WTC11 (cell line): ENCODE data around the gene ANKRD65. TPM values are rescaled to one million over a fixed set of nuclear protein-coding genes. Genes with fewer than 3 reads are reported as not detected.
A peak's percentile ranks its signal among the peaks of the same experiment; 100 is the strongest.
"Not testable (repeated sequence)": the region's sequence is repeated elsewhere in the genome, so short reads cannot be mapped to it uniquely, and the experiment has no call there.

Experiments used
- ATAC-seq: fragments of 200-7000 bp; cut with Tn5 transposase; 2 replicates; pipeline ENCODE4 v1.10.0; 2021; ENCODE audit warnings: mild to moderate bottlenecking, moderate library complexity
- CTCF ChIA-PET: fragments of 300-600 bp; sonication (Branson Sonifier 250); formaldehyde crosslinking; loops from one replicate; lab custom pipeline; 2021; ENCODE audit warnings: antibody characterized with exemption; lab: Charles Lee
- POLR2A ChIA-PET: fragments of 350-600 bp; sonication (Branson Sonifier 250); formaldehyde crosslinking; loops from one replicate; lab custom pipeline; 2021; ENCODE audit warnings: antibody characterized with exemption; lab: Charles Lee
- DNase-seq: peaks from one replicate; pipeline ENCODE4 v3.0.0; 2021; ENCODE audit warnings: low spot score
- H3K27ac Mint-ChIP-seq: 2 replicates; pipeline ENCODE4 v1.8.0; 2021; ENCODE audit warnings: mixed read lengths
- H3K27me3 Mint-ChIP-seq: 2 replicates; pipeline ENCODE4 v1.8.0; 2021; ENCODE audit warnings: low read depth, mild to moderate bottlenecking, moderate library complexity, mixed read lengths
- H3K36me3 Mint-ChIP-seq: 2 replicates; pipeline ENCODE4 v1.8.0; 2021; ENCODE audit warnings: mixed read lengths
- H3K4me1 Mint-ChIP-seq: 2 replicates; pipeline ENCODE4 v1.8.0; 2022; ENCODE audit warnings: mixed read lengths
- H3K4me3 Mint-ChIP-seq: 2 replicates; pipeline ENCODE4 v1.8.0; 2021; ENCODE audit warnings: mild to moderate bottlenecking, moderate library complexity, mixed read lengths
- H3K9me3 Mint-ChIP-seq: 2 replicates; pipeline ENCODE4 v1.8.0; 2021; ENCODE audit warnings: mixed read lengths
- ATF1 ChIP-seq: sonication (generic); formaldehyde crosslinking; IDR thresholded peaks from 2 replicates; pipeline ENCODE4 v1.8.1; 2023; ENCODE audit warnings: mild to moderate bottlenecking, moderate library complexity, missing genetic modification reagents
- E2F1 ChIP-seq: sonication (generic); formaldehyde crosslinking; IDR thresholded peaks from 2 replicates; pipeline ENCODE4 v1.8.0; 2022; ENCODE audit warnings: mild to moderate bottlenecking, missing genetic modification reagents
- E2F4 ChIP-seq: sonication (generic); formaldehyde crosslinking; IDR thresholded peaks from 2 replicates; pipeline ENCODE4 v1.8.1; 2022; ENCODE audit warnings: low read depth, mild to moderate bottlenecking, moderate library complexity, missing genetic modification reagents, borderline replicate concordance
- ESRRA ChIP-seq: sonication (generic); formaldehyde crosslinking; IDR thresholded peaks from 2 replicates; pipeline ENCODE4 v1.8.1; 2022; ENCODE audit warnings: mild to moderate bottlenecking, missing genetic modification reagents, borderline replicate concordance
- FOXJ3 ChIP-seq: sonication (generic); formaldehyde crosslinking; IDR thresholded peaks from 2 replicates; pipeline ENCODE4 v1.9.0; 2021; ENCODE audit warnings: missing genetic modification reagents, mild to moderate bottlenecking, borderline replicate concordance
- FOXK1 ChIP-seq: sonication (generic); formaldehyde crosslinking; IDR thresholded peaks from 2 replicates; pipeline ENCODE4 v1.8.0; 2022; ENCODE audit warnings: mild to moderate bottlenecking, moderate library complexity, missing genetic modification reagents
- GTF2I ChIP-seq: fragments of 250-450 bp; sonication (Bioruptor Pico); conservative IDR thresholded peaks from 2 replicates; pipeline ENCODE4 v1.4.0; 2021; ENCODE audit warnings: mild to moderate bottlenecking
- KAT7 ChIP-seq: sonication (generic); formaldehyde crosslinking; IDR thresholded peaks from 2 replicates; pipeline ENCODE4 v1.8.1; 2023; ENCODE audit warnings: missing genetic modification reagents, mild to moderate bottlenecking, borderline replicate concordance
- PREB ChIP-seq: sonication (generic); formaldehyde crosslinking; IDR thresholded peaks from 2 replicates; pipeline ENCODE4 v1.8.1; 2022; ENCODE audit warnings: mild to moderate bottlenecking, missing genetic modification reagents, moderate library complexity, borderline replicate concordance
- ZNF121 ChIP-seq: sonication (generic); formaldehyde crosslinking; IDR thresholded peaks from 2 replicates; pipeline ENCODE4 v1.8.0; 2023; ENCODE audit warnings: missing genetic modification reagents
- ZNF138 ChIP-seq: sonication (generic); formaldehyde crosslinking; conservative IDR thresholded peaks from 2 replicates; pipeline ENCODE4 v1.8.1; 2022; ENCODE audit warnings: mild to moderate bottlenecking, moderate library complexity, missing genetic modification reagents
- ZNF425 ChIP-seq: fragments of 250-450 bp; sonication (Bioruptor Pico); conservative IDR thresholded peaks from 2 replicates; pipeline ENCODE4 v1.9.0; 2021; ENCODE audit warnings: mild to moderate bottlenecking
- total RNA-seq: library from RNA; stranded (reverse); gene quantifications from 3 replicates; pipeline ENCODE4 v1.2.3, GENCODE V29; 2021
- TF ChIP-seq, protein P1 (sequence below): sonication (generic); formaldehyde crosslinking; IDR thresholded peaks from 2 replicates; pipeline ENCODE4 v1.8.0; 2022; ENCODE audit warnings: missing genetic modification reagents
- TF ChIP-seq, protein P2 (sequence below): sonication (generic); formaldehyde crosslinking; IDR thresholded peaks from 2 replicates; pipeline ENCODE4 v1.8.1; 2023; ENCODE audit warnings: mild to moderate bottlenecking, missing genetic modification reagents, moderate library complexity

Gene ANKRD65
- total RNA-seq, 1 experiment from 2014 or later = 1.9 TPM

DNA sequence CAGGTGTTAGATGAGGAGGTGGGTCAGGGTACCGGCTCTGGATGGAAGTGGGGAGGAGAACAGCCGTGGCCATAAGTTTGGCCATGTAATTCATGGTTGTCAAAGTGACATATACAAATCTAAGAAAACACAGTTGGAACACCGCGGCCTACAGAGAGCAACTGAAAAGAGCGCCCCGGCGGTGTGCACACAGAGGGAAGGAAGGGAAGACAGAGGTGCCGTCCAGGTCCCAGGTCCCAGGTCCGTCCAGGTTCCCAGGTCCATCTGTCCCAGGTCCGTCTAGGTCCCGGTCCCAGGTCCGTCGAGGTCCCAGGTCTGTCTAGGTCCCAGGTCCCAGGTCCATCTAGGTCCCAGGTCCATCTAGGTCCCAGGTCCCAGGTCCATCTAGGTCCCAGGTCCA is 9.4 kb downstream of the ANKRD65 start (continued):
- TF ChIP-seq E2F4 (CRISPR knock-in tag) = no peak
- no peak for TF ChIP-seq ATF1
- no peak for TF ChIP-seq PREB
- TF ChIP-seq FOXK1 = no peak
- TF ChIP-seq, protein P1, sequence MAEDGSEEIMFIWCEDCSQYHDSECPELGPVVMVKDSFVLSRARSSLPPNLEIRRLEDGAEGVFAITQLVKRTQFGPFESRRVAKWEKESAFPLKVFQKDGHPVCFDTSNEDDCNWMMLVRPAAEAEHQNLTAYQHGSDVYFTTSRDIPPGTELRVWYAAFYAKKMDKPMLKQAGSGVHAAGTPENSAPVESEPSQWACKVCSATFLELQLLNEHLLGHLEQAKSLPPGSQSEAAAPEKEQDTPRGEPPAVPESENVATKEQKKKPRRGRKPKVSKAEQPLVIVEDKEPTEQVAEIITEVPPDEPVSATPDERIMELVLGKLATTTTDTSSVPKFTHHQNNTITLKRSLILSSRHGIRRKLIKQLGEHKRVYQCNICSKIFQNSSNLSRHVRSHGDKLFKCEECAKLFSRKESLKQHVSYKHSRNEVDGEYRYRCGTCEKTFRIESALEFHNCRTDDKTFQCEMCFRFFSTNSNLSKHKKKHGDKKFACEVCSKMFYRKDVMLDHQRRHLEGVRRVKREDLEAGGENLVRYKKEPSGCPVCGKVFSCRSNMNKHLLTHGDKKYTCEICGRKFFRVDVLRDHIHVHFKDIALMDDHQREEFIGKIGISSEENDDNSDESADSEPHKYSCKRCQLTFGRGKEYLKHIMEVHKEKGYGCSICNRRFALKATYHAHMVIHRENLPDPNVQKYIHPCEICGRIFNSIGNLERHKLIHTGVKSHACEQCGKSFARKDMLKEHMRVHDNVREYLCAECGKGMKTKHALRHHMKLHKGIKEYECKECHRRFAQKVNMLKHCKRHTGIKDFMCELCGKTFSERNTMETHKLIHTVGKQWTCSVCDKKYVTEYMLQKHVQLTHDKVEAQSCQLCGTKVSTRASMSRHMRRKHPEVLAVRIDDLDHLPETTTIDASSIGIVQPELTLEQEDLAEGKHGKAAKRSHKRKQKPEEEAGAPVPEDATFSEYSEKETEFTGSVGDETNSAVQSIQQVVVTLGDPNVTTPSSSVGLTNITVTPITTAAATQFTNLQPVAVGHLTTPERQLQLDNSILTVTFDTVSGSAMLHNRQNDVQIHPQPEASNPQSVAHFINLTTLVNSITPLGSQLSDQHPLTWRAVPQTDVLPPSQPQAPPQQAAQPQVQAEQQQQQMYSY (CRISPR knock-in tag) = no peak

- Mint-ChIP-seq H3K36me3 (peaks cover 28% of the 10 kb centered on the region), H3K4me1 (peaks cover 42% of the 10 kb centered on the region), H3K4me3 (peak overlapping the region; percentile 87), H3K9me3 (peaks cover 19% of the 10 kb centered on the region), H3K27ac (peak overlapping the region; percentile 100)
- H3K27me3 Mint-ChIP-seq, DNase-seq, ATAC-seq: not testable (repeated sequence)
- CTCF ChIA-PET = interaction anchor here (0.7 to 1.7 kb wide), 8 partner anchors 8 to 31 kb away, joined by 3 to 11 read pairs (median 4); partner anchors contain the start of gene CCNL2
- TF ChIP-seq, protein P2, sequence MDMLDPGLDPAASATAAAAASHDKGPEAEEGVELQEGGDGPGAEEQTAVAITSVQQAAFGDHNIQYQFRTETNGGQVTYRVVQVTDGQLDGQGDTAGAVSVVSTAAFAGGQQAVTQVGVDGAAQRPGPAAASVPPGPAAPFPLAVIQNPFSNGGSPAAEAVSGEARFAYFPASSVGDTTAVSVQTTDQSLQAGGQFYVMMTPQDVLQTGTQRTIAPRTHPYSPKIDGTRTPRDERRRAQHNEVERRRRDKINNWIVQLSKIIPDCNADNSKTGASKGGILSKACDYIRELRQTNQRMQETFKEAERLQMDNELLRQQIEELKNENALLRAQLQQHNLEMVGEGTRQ = 0 out of 2 replicates have a peak, but pooled peaks have one; percentile 24
- POLR2A ChIA-PET = interaction anchor here (0.5 to 1.1 kb wide), 4 partner anchors 8 to 48 kb away, joined by 3 to 4 read pairs (median 4); no protein-coding TSS in a partner anchor
Observed at GRCh38 chr1:1410238-1410637, 10.8 kb downstream of the ANKRD65 start.

DNA sequence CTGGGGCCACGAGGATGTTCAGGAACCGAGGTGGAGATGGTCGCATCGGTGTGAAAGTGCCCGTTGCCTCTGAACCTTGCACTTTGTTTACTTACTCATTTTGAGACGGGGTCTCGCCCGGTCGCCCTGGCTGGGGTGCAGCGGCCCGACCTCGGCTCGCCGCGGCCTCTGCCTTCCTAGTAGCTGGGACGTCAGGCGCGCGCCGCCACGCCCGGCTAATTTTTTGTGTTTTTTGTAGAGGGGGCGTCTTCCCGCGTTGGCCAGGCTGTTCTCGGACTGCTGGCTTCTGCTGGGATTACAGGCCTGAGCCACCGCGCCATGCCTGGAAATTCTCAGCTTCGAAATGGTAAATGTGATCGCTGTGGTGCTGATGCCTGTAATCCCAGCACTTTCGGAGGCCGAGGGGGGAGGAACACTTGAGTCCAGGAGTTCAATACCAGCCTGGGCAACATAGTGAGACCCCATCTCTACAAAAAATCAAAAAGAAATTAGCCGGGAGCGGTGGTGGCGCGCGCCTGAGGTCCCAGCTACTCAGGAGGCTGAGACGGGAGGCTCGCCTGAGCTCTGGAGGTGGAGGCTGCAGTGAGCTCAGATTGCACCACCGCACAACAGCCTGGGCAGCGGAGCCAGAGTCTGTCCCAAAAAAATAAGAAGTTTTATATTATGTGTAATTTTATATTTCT is 13.3 kb downstream of the ANKRD65 start:
- no peak for DNase-seq
- peak overlapping the region; percentile 87 for H3K4me3 Mint-ChIP-seq
- ATAC-seq = no peak
- CTCF ChIA-PET = interaction anchor here (0.5 to 1.6 kb wide), 10 partner anchors 9 to 176 kb away, joined by 3 to 7 read pairs (median 4); partner anchors contain the start of gene CCNL2
- H3K9me3 Mint-ChIP-seq = peaks cover 13% of the 10 kb centered on the region
- H3K27me3 Mint-ChIP-seq = peaks cover 4% of the 10 kb centered on the region; the same call in 1 of the 2 replicates
- H3K4me1 Mint-ChIP-seq = peaks cover 42% of the 10 kb centered on the region
- peak overlapping the region; percentile 84 for H3K27ac Mint-ChIP-seq
- POLR2A ChIA-PET = interaction anchor here (0.6 to 1.8 kb wide), 6 partner anchors 9 to 32 kb away, joined by 3 to 7 read pairs (median 6); partner anchors contain the start of genes AURKAIP1, CCNL2 and VWA1
- peaks cover 47% of the 10 kb centered on the region for H3K36me3 Mint-ChIP-seq
- TF ChIP-seq E2F1 (CRISPR knock-in tag) (no peak), FOXJ3 (CRISPR knock-in tag) (no peak), ZNF138 (no peak), GTF2I (CRISPR knock-in tag) (peak; percentile 68; the same call in 1 of the 2 replicates), KAT7 (CRISPR knock-in tag) (no peak), ESRRA (CRISPR knock-in tag) (no peak), ZNF425 (CRISPR knock-in tag) (no peak), ZNF121 (peak; percentile 91)
- TF ChIP-seq, protein P1 (CRISPR knock-in tag) = no peak
